Tibial nerve (tissue), 4 donors: ENCODE measurements around the gene COCH. TPM values are rescaled to one million over a fixed set of nuclear protein-coding genes. Genes with fewer than 3 reads are reported as not detected.
A peak's percentile ranks its signal among the peaks of the same experiment; 100 is the strongest.

Experiments
- DNase-seq, 2 donors: peaks; one replicate each; pipeline ENCODE4 v3.0.0-alpha.2; 2019; ENCODE audit warnings: low spot score in 2 of 2
- H3K27ac ChIP-seq, 4 donors: fragments of 200-600 bp; sonication (generic) in 3 of 4; one replicate each; pipeline ENCODE4 v1.5.1; 2017 to 2019; ENCODE audit warnings: mild to moderate bottlenecking in 1 of 4
- H3K27me3 ChIP-seq, 2 donors: fragments of 200-600 bp; sonication (generic) in 1 of 2; one replicate each; pipeline versions ENCODE4 v1.5.1 to v1.6.0; 2017 to 2019
- H3K36me3 ChIP-seq, 3 donors: fragments of 200-600 bp; sonication (generic); one replicate each; pipeline ENCODE4 v1.5.1; 2018 to 2019
- H3K4me1 ChIP-seq, 4 donors: fragments of 200-600 bp; sonication (generic) in 3 of 4; one replicate each; pipeline ENCODE4 v1.5.1; 2017 to 2019
- H3K4me3 ChIP-seq, 4 donors: fragments of 200-600 bp; sonication (generic) in 3 of 4; one replicate each; pipeline ENCODE4 v1.5.1; 2017 to 2019; ENCODE audit warnings: mild to moderate bottlenecking in 1 of 4, moderate library complexity in 1 of 4
- H3K9me3 ChIP-seq, 4 donors: fragments of 200-600 bp; sonication (generic) in 3 of 4; one replicate each; pipeline ENCODE4 v1.5.1; 2017 to 2019
- CTCF ChIP-seq, 5 experiments: fragments of 200-600 bp in 3 of 5; fragments of 450-650 bp in 2 of 5; sonication (generic) in 3 of 5; IDR thresholded peaks; one replicate each; pipeline ENCODE4 v1.5.1; 2016 to 2019; ENCODE audit warnings: antibody characterized with exemption in 5 of 5, mild to moderate bottlenecking in 3 of 5, moderate library complexity in 2 of 5
- EP300 ChIP-seq, 2 donors: sonication (generic); formaldehyde crosslinking; IDR thresholded peaks; one replicate each; pipeline ENCODE4 v1.6.1; 2017; ENCODE audit warnings: antibody characterized with exemption in 2 of 2, mild to moderate bottlenecking in 1 of 2
- POLR2A ChIP-seq, 2 donors: fragments of 450-650 bp; IDR thresholded peaks; one replicate each; pipeline ENCODE4 v1.6.1; 2017; ENCODE audit warnings: antibody characterized with exemption in 2 of 2, mild to moderate bottlenecking in 2 of 2, moderate library complexity in 2 of 2
- WGBS, 2 donors: methylation state at CpG; one replicate each; pipeline ENCODE4 v1.1.5; 2018; 5-methylcytosine and 5-hydroxymethylcytosine counted together
- total RNA-seq, 4 donors: library from RNA; depleted of rRNA; stranded (reverse); fragments of >200 nt; gene quantifications; one replicate each; pipeline ENCODE4 v1.1.0, GENCODE V29; 2016

The COCH gene
- total RNA-seq = 10 to 100 TPM in 1 of 4 donors, 1 to 10 TPM in 3; 3.6 to 10.3 (median 5.4) TPM

- WGBS, 2 donors = 2 to 6% methylated on average over 37 to 45 of the region's 99 CpGs
- Histone ChIP-seq H3K27ac (no peak within 1 kb of the TSS), H3K9me3 (no peaks in the 10 kb centered on the region), H3K36me3 (no peaks in the 10 kb centered on the region), H3K27me3 (peaks cover 0 to 36% of the 10 kb centered on the region in 2 donors), H3K4me1 (peaks cover 0 to 22% (median 15%) of the 10 kb centered on the region in 4 donors), H3K4me3 (peak within 1 kb of the TSS; percentile 21 to 64 (median 48))
- TF ChIP-seq CTCF (IDR thresholded peaks at IDR 0.05) (peak in 4 of 5 experiments; percentile 20 to 31 (median 24)), EP300 (IDR thresholded peaks at IDR 0.05) (no peak)
- DNase-seq = no peak
Measured at GRCh38 chr14:30874120-30874998, at the start of gene COCH. Gene COCH (plus strand): TSS chr14:30874559. CDS start chr14:30874939, 380 bp downstream.

DNA sequence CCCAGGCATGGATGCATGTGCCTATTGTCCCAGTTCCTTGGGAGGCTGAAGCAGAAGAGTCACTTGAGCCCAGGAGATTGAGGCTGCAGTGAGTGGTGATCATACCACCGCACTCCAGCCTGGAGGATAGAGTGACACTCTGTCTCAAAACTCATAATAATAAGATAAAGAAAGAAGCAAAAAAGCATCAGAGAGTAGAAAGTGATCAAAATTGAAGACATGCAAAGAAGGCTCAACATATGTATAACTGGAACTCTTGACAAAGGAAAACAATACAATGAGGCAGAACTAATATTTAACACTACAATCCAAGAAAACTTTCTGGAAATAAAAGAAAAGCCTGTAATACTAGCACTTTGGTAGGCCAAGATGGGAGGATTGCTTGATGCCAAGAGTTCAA, 48.3 kb upstream of the COCH start:
- no peak for TF ChIP-seq POLR2A (IDR thresholded peaks at IDR 0.05)
- TF ChIP-seq CTCF (IDR thresholded peaks at IDR 0.05) = no peak
- no peak for TF ChIP-seq EP300 (IDR thresholded peaks at IDR 0.05)
- peaks cover 0 to 20% (median 6%) of the 10 kb centered on the region in 4 donors for H3K9me3 ChIP-seq
- DNase-seq = no peak
- no peak overlapping the region for H3K27ac ChIP-seq
- H3K27me3 ChIP-seq = no peaks in the 10 kb centered on the region
- no peak overlapping the region for H3K4me3 ChIP-seq
- H3K4me1 ChIP-seq = no peaks in the 10 kb centered on the region
- no peaks in the 10 kb centered on the region for H3K36me3 ChIP-seq
- WGBS, 2 donors = 97 to 100% methylated on average over 1 of the region's 1 CpG

DNA sequence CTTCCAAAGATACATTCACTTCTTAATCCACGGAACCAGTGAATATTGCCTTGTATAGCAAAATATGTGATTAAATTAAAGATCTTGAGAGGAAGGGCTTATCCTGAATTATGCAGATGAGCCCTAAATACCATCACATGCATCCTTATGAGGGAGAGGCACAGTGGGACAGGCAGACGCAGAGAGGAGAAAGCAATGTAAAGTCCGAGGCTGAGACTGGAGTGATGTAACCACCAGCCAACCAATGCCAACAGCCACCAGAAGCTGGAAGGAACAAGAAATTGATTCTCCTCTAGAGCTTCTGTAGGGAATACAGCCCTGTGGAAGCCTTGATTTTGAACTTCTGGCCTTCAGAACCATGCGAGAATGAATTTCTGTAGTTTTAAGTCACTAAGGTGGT, 44.5 kb upstream of the COCH start:
- H3K4me1 ChIP-seq = no peaks in the 10 kb centered on the region
- no peak for TF ChIP-seq EP300 (IDR thresholded peaks at IDR 0.05)
- no peak for TF ChIP-seq CTCF (IDR thresholded peaks at IDR 0.05)
- no peak for TF ChIP-seq POLR2A (IDR thresholded peaks at IDR 0.05)
- no peaks in the 10 kb centered on the region for H3K36me3 ChIP-seq
- no peaks in the 10 kb centered on the region for H3K27me3 ChIP-seq
- H3K9me3 ChIP-seq = peaks cover 0 to 26% (median 6%) of the 10 kb centered on the region in 4 donors
- 72 to 86% methylated on average over 4 of the region's 4 CpGs for WGBS, 2 donors
- no peak overlapping the region for H3K4me3 ChIP-seq
- no peak for DNase-seq
- H3K27ac ChIP-seq = no peak overlapping the region

DNA sequence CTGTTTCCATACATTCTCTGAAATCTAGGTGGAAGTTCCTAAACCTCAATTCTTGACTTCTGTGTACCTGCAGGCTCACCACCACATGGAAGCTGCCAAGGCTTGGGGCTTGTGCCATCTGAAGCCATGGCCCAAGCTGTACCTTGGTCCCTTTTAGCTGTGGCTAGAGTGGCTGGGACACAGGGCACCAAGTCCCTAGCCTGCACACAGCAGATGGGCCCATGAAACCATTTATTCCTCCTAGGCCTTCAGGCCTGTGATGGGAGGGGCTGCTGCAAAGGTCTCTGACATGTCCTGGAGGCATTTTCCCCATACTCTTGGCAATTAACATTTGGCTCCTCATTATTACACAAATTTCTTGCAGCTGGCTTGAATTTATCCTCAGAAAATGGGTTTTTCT, 40.0 kb upstream of the COCH start:
- no peaks in the 10 kb centered on the region for H3K36me3 ChIP-seq
- no peak overlapping the region for H3K4me3 ChIP-seq
- no peak for DNase-seq
- TF ChIP-seq POLR2A (IDR thresholded peaks at IDR 0.05) = no peak
- no peak for TF ChIP-seq EP300 (IDR thresholded peaks at IDR 0.05)
- TF ChIP-seq CTCF (IDR thresholded peaks at IDR 0.05) = no peak
- no peaks in the 10 kb centered on the region for H3K4me1 ChIP-seq
- no peak overlapping the region for H3K27ac ChIP-seq
- H3K9me3 ChIP-seq = peaks cover 0 to 6% (median 0%) of the 10 kb centered on the region in 4 donors
- H3K27me3 ChIP-seq = no peaks in the 10 kb centered on the region

DNA sequence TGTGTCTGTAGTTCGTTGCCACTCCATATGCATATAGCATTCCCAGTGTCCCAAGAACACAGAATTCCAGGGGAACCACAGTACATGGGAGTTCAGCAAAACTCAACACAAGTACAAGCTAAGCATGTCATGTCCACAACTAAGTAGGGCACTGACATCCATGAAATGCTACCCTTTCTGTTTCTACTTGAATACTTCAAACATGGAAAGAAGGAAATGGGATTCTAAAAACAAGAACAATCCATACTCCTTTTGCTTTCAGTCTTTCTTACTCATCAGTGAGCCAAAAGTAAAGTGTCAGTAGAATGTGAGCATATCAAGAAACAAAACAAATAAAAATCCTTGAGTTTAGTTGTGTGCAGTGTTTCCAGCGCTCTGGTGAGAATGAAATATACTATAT, 36.0 kb upstream of the COCH start:
- no peak for TF ChIP-seq EP300 (IDR thresholded peaks at IDR 0.05)
- no peak for TF ChIP-seq CTCF (IDR thresholded peaks at IDR 0.05)
- TF ChIP-seq POLR2A (IDR thresholded peaks at IDR 0.05) = no peak
- no peaks in the 10 kb centered on the region for H3K36me3 ChIP-seq
- peaks cover 0 to 6% (median 0%) of the 10 kb centered on the region in 4 donors for H3K9me3 ChIP-seq
- no peak overlapping the region for H3K4me3 ChIP-seq
- no peak for DNase-seq
- H3K27me3 ChIP-seq = no peaks in the 10 kb centered on the region
- WGBS, 2 donors = 46 to 58% methylated on average over 2 of the region's 2 CpGs
- H3K27ac ChIP-seq = no peak overlapping the region
- no peaks in the 10 kb centered on the region for H3K4me1 ChIP-seq
